Liver (tissue), 9 donors: ENCODE results near the gene CUZD1. TPM values are rescaled to one million over a fixed set of nuclear protein-coding genes. Genes with fewer than 3 reads are reported as not detected.

Source experiments
- DNase-seq: peaks from one replicate; pipeline ENCODE4 v3.0.0-alpha.2; 2017; ENCODE audit warnings: low spot score
- H3K27ac ChIP-seq, 2 donors: one replicate each; pipeline ENCODE4 v1.7.0; 2013; ENCODE audit warnings: inconsistent platforms in 2 of 2, low read length in 2 of 2, control low read depth in 1 of 2, low read depth in 1 of 2, mild to moderate bottlenecking in 1 of 2
- H3K27me3 ChIP-seq, 4 donors: one replicate each; pipeline versions ENCODE4 v1.6.1 to v1.7.0; 2013; ENCODE audit warnings: low read length in 3 of 4, inconsistent platforms in 1 of 4, mild to moderate bottlenecking in 1 of 4, moderate library complexity in 1 of 4; ENCODE audit not compliant: control insufficient read depth in 4 of 4, insufficient read depth in 4 of 4
- H3K36me3 ChIP-seq, 4 donors: one replicate each; pipeline versions ENCODE4 v1.6.1 to v1.7.0; 2013; ENCODE audit warnings: low read length in 3 of 4, mild to moderate bottlenecking in 3 of 4, low read depth in 1 of 4, moderate library complexity in 1 of 4; ENCODE audit not compliant: control insufficient read depth in 4 of 4, insufficient read depth in 3 of 4
- H3K4me1 ChIP-seq, 4 donors: one replicate each; pipeline versions ENCODE4 v1.6.1 to v1.7.0; 2013; ENCODE audit warnings: low read length in 3 of 4, mild to moderate bottlenecking in 3 of 4, moderate library complexity in 1 of 4; ENCODE audit not compliant: control insufficient read depth in 4 of 4, insufficient read depth in 4 of 4
- H3K4me3 ChIP-seq, 3 donors: one replicate each; pipeline versions ENCODE4 v1.6.1 to v1.7.0; 2013; ENCODE audit warnings: low read length in 3 of 3, control low read depth in 1 of 3, low read depth in 1 of 3, mild to moderate bottlenecking in 1 of 3
- H3K9ac ChIP-seq, 2 donors: one replicate each; pipeline ENCODE4 v1.7.0; 2013; ENCODE audit warnings: low read length in 2 of 2, mild to moderate bottlenecking in 2 of 2, moderate library complexity in 2 of 2, control low read depth in 1 of 2, low read depth in 1 of 2
- H3K9me3 ChIP-seq, 4 donors: one replicate each; pipeline versions ENCODE4 v1.6.1 to v1.7.0; 2013; ENCODE audit warnings: low read length in 3 of 4; ENCODE audit not compliant: control insufficient read depth in 4 of 4
- ATF3 ChIP-seq: IDR thresholded peaks from 2 replicates; pipeline ENCODE4 v1.6.1; 2016; ENCODE audit warnings: antibody characterized with exemption
- CTCF ChIP-seq: fragments of 150-350 bp; IDR thresholded peaks from 2 replicates; pipeline ENCODE4 v1.5.1; 2017; ENCODE audit warnings: improper control_type of control experiment, low read depth, low read length; ENCODE audit not compliant: missing input control
- FOXA1 ChIP-seq: IDR thresholded peaks from 2 replicates; pipeline ENCODE4 v1.6.1; 2016; ENCODE audit warnings: antibody characterized with exemption
- FOXA2 ChIP-seq: IDR thresholded peaks from 2 replicates; pipeline ENCODE4 v1.6.1; 2016; ENCODE audit warnings: antibody characterized with exemption
- GABPA ChIP-seq, 2 donors: IDR thresholded peaks in 1 of 2; conservative IDR thresholded peaks in 1 of 2; 2 replicates each; pipeline ENCODE4 v1.6.1; 2016; ENCODE audit warnings: antibody characterized with exemption in 2 of 2, mild to moderate bottlenecking in 1 of 2, moderate library complexity in 1 of 2
- HNF4A ChIP-seq, 2 donors: conservative IDR thresholded peaks; 2 replicates each; pipeline ENCODE4 v1.6.1; 2016; ENCODE audit warnings: antibody characterized with exemption in 2 of 2, mild to moderate bottlenecking in 2 of 2
- HNF4G ChIP-seq: IDR thresholded peaks from 2 replicates; pipeline ENCODE4 v1.6.1; 2016; ENCODE audit warnings: antibody characterized with exemption
- JUND ChIP-seq, 2 donors: IDR thresholded peaks; 2 replicates each; pipeline ENCODE4 v1.6.1; 2016; ENCODE audit warnings: antibody characterized with exemption in 2 of 2
- MAX ChIP-seq: IDR thresholded peaks from 2 replicates; pipeline ENCODE4 v1.6.1; 2016; ENCODE audit warnings: antibody characterized with exemption
- NR2F2 ChIP-seq: IDR thresholded peaks from 2 replicates; pipeline ENCODE4 v1.6.1; 2016; ENCODE audit warnings: antibody characterized with exemption
- RXRA ChIP-seq, 2 donors: IDR thresholded peaks; 2 replicates each; pipeline ENCODE4 v1.6.1; 2017 to 2018; ENCODE audit warnings: antibody characterized with exemption in 2 of 2, mild to moderate bottlenecking in 1 of 2
- SP1 ChIP-seq: IDR thresholded peaks from 2 replicates; pipeline ENCODE4 v1.6.1; 2018; ENCODE audit warnings: antibody characterized with exemption, mild to moderate bottlenecking
- TAF1 ChIP-seq: conservative IDR thresholded peaks from 2 replicates; pipeline ENCODE4 v1.6.1; 2016; ENCODE audit warnings: antibody characterized with exemption, mild to moderate bottlenecking
- YY1 ChIP-seq: IDR thresholded peaks from 2 replicates; pipeline ENCODE4 v1.6.1; 2016; ENCODE audit warnings: antibody characterized with exemption, mild to moderate bottlenecking
- WGBS: extraction: QIAGEN DNeasy Blood & Tissue Kit; methylation state at CpG from one replicate; pipeline ENCODE4 v1.1.7; 2013; 5-methylcytosine and 5-hydroxymethylcytosine counted together
- polyA plus RNA-seq, 2 donors: library from polyadenylated mRNA; stranded (reverse) in 1 of 2; unstranded in 1 of 2; fragments of 200-250 nt in 1 of 2; fragments of >200 nt in 1 of 2; fragmentation: Nextera tagmentation in 1 of 2; extraction: Ambion mirVana in 1 of 2; gene quantifications; one replicate each; pipeline versions ENCODE4 v1.2.1 to v1.2.3, GENCODE V29; 2013 to 2015
- total RNA-seq, 2 donors: library from RNA; depleted of rRNA; stranded (reverse); fragments of >200 nt; gene quantifications; one replicate each; pipeline ENCODE4 v1.2.3, GENCODE V29; 2014
- TF ChIP-seq, protein P1 (sequence below): IDR thresholded peaks from 2 replicates; pipeline ENCODE4 v1.6.1; 2016; ENCODE audit warnings: antibody characterized with exemption
- TF ChIP-seq, protein P2 (sequence below): IDR thresholded peaks from 2 replicates; pipeline ENCODE4 v1.6.1; 2016; ENCODE audit warnings: antibody characterized with exemption, mild to moderate bottlenecking
- donor health status: healthy.
- donor health status: healthy.
- donor health status: healthy.
- donor health status: healthy.
- donor health status: healthy.

Gene CUZD1
- total and polyA plus RNA-seq, 4 donors, result 0.03 to 0.17 (median 0.10) TPM

- H3K9me3 ChIP-seq, result no peaks in the 10 kb centered on the region
- no peak overlapping the region for H3K4me3 ChIP-seq
- no peaks in the 10 kb centered on the region for H3K4me1 ChIP-seq
- no peak overlapping the region for H3K27ac ChIP-seq
- DNase-seq, result no peak
- H3K27me3 ChIP-seq, result peaks cover 0 to 5% (median 1%) of the 10 kb centered on the region in 4 donors
- H3K36me3 ChIP-seq, result no peaks in the 10 kb centered on the region
- H3K9ac ChIP-seq, result no peak overlapping the region
- TF ChIP-seq, protein P1, sequence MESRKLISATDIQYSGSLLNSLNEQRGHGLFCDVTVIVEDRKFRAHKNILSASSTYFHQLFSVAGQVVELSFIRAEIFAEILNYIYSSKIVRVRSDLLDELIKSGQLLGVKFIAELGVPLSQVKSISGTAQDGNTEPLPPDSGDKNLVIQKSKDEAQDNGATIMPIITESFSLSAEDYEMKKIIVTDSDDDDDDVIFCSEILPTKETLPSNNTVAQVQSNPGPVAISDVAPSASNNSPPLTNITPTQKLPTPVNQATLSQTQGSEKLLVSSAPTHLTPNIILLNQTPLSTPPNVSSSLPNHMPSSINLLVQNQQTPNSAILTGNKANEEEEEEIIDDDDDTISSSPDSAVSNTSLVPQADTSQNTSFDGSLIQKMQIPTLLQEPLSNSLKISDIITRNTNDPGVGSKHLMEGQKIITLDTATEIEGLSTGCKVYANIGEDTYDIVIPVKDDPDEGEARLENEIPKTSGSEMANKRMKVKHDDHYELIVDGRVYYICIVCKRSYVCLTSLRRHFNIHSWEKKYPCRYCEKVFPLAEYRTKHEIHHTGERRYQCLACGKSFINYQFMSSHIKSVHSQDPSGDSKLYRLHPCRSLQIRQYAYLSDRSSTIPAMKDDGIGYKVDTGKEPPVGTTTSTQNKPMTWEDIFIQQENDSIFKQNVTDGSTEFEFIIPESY, result no peak
- TF ChIP-seq HNF4A (conservative IDR thresholded peaks at IDR 0.05) (no peak), NR2F2 (no peak), ATF3 (no peak), FOXA1 (no peak), FOXA2 (no peak), SP1 (no peak), TAF1 (no peak), JUND (IDR thresholded peaks at IDR 0.05) (no peak), MAX (no peak), CTCF (no peak), YY1 (no peak)
- WGBS, result 75% methylated on average over 2 of the region's 2 CpGs
Measured at GRCh38 chr10:122814493-122814892, 31.2 kb downstream of the CUZD1 start.

GRCh38 chr10:122812751-122813150 is 32.9 kb downstream of the CUZD1 start:
- WGBS, result 74% methylated on average over 4 of the region's 4 CpGs
- H3K27ac ChIP-seq, result no peak overlapping the region

More at GRCh38 chr10:122812751-122813150, 32.9 kb downstream of the CUZD1 start:
- H3K36me3 ChIP-seq, result no peaks in the 10 kb centered on the region
- no peak overlapping the region for H3K4me3 ChIP-seq
- no peak overlapping the region for H3K9ac ChIP-seq
- H3K27me3 ChIP-seq, result peaks cover 0 to under 1% (median 0%) of the 10 kb centered on the region in 4 donors
- TF ChIP-seq RXRA (IDR thresholded peaks at IDR 0.05) (no peak), HNF4G (no peak), NR2F2 (no peak), SP1 (no peak), HNF4A (conservative IDR thresholded peaks at IDR 0.05) (no peak), FOXA1 (no peak), GABPA (IDR thresholded peaks at IDR 0.05 in 1 of 2, conservative IDR thresholded peaks at IDR 0.05 in 1 of 2) (no peak)
- TF ChIP-seq, protein P2, sequence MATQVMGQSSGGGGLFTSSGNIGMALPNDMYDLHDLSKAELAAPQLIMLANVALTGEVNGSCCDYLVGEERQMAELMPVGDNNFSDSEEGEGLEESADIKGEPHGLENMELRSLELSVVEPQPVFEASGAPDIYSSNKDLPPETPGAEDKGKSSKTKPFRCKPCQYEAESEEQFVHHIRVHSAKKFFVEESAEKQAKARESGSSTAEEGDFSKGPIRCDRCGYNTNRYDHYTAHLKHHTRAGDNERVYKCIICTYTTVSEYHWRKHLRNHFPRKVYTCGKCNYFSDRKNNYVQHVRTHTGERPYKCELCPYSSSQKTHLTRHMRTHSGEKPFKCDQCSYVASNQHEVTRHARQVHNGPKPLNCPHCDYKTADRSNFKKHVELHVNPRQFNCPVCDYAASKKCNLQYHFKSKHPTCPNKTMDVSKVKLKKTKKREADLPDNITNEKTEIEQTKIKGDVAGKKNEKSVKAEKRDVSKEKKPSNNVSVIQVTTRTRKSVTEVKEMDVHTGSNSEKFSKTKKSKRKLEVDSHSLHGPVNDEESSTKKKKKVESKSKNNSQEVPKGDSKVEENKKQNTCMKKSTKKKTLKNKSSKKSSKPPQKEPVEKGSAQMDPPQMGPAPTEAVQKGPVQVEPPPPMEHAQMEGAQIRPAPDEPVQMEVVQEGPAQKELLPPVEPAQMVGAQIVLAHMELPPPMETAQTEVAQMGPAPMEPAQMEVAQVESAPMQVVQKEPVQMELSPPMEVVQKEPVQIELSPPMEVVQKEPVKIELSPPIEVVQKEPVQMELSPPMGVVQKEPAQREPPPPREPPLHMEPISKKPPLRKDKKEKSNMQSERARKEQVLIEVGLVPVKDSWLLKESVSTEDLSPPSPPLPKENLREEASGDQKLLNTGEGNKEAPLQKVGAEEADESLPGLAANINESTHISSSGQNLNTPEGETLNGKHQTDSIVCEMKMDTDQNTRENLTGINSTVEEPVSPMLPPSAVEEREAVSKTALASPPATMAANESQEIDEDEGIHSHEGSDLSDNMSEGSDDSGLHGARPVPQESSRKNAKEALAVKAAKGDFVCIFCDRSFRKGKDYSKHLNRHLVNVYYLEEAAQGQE, result no peak
- H3K9me3 ChIP-seq, result no peaks in the 10 kb centered on the region
- no peaks in the 10 kb centered on the region for H3K4me1 ChIP-seq
- DNase-seq, result no peak
